ENCODE data around the gene TSPEAR.
"Not testable (repeated sequence)": the region's sequence is repeated elsewhere in the genome, so short reads cannot be mapped to it uniquely, and the experiment has no call there.

TSPEAR gene

DNA sequence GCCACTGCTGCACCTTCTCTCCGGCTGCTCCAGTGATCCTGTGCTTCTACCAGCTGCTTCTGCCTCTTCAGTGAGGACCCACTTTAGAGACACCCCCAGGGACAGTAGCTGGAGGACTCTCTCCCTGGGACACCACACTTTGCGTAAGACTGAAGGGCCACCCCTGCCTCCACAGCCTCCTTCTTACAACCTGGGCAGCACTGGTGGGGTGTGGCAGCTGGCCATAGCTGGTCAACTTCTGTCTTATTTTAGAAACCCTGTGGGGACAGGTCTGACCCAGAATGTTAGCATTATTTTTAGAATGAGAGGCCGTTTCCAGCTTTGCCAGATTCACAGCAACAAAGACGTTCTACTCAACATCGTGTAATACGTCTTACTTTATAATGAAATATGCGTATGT, 85.6 kb downstream of the TSPEAR start:
- no peak for DNase-seq

DNA sequence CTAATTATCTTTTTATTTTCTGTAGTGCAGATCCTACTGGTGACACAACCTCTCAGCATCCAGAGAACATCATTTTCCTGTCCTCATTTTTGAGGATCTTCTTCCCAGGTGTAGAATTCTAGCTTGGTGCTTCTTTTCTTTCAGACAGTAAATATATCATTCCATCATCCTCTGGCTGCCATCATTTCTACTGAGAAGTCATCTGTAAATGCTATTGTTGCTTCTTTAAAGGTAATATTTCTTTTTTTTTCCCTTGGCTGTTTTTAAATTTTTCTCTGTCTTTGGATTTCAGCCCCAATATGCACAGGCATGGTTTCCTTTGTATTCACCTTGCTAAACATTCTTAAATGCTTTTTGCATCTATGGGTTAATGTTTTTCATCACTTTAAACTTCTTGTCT, 87.8 kb downstream of the TSPEAR start:
- DNase-seq, result no peak

DNA sequence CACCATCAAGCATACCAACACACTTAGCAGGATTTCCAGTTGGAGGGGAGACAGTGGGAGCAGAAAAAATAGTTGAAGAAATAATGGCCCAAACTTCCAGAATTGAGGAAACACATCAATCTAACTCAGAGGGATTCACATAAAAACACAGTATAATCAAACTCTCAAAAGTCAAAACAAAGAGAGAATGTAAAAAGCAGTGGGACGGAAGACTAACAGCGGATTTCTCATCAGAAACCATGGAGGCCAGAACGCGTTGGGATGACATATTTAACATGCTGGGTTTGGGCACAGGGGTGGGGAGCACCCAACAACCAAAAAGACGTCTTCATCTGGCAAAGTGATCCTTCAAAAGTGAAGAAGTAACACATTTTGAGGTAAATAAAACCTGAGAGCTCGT, 91.5 kb downstream of the TSPEAR start:
- no peak for DNase-seq

DNA sequence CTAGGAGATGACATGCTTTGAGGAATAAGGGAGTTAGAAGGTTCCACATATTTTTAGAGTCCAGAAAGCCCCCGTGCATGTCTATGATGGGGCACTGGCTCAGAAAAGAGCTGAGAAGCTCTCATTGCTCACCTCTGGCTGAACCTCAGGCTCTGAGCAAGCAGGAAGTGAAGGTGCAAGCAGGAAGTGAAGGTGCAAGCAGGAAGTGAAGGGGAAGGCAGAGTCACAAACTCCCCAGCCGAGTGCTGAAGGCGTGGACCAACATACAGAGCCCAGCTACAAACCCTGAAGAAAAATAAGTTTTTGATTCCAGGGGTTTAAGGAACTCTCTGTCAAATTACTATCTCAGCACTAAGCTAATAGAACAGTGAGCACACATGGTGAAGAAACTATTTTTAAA, 92.5 kb downstream of the TSPEAR start:
- DNase-seq, result no peak

DNA sequence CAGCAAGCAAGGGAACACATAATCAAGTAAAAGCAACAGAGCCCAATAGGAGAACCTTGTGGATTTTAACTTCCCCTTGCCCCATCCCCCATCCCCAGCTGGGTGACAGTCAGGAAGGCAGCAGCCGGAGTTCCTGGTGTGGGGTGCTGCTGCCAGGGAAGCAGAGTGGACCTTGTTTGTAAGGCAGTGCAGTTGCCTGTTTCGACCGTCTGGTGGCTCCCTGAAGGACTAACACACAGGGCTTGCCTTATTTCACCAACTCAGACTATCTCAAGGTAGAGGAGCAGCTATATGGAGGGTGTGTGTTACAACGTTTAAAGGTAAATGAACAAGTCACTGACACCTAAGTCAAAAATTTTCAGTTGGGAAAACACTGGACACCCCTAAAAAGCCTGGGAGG, 92.9 kb downstream of the TSPEAR start:
- DNase-seq, result no peak

DNA sequence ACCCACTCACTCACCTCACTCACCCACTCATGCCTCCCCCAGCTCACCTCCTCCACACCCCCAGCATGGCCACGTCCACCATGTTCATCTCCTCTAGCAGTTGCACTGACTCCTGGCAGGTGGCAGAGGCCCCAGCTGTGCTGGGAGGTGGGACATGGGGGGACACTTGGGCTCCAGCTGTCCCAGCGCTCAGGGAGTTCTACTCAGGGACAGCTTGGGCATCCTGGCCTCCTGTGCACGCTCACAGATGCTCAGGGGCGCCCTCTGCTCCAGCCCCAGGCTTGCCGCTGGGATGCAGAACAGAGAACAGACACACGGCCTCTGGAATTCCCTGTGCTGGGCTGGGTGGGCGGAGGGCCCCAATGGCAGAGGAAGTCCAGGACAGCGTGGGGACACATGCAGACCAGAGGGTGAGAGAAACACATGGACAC, 94.3 kb downstream of the TSPEAR start:
- no peak for DNase-seq

DNA sequence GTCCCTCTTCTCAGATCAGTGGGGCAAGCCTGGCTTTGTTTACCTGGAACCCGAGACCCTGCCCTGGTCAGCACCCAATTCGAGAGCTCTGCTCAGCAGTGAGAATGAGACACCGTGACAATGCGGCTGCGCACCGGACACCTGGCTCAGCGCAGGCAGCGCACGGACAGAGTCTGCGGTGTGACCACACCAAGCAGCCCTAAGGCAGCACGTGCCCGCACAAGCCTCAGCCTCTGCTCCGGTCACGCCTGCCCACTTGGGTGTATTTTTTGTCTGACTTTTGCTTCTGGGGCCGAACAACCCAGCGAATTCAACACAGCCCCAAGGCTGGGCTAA, 94.8 kb downstream of the TSPEAR start:
- DNase-seq, result no peak

DNA sequence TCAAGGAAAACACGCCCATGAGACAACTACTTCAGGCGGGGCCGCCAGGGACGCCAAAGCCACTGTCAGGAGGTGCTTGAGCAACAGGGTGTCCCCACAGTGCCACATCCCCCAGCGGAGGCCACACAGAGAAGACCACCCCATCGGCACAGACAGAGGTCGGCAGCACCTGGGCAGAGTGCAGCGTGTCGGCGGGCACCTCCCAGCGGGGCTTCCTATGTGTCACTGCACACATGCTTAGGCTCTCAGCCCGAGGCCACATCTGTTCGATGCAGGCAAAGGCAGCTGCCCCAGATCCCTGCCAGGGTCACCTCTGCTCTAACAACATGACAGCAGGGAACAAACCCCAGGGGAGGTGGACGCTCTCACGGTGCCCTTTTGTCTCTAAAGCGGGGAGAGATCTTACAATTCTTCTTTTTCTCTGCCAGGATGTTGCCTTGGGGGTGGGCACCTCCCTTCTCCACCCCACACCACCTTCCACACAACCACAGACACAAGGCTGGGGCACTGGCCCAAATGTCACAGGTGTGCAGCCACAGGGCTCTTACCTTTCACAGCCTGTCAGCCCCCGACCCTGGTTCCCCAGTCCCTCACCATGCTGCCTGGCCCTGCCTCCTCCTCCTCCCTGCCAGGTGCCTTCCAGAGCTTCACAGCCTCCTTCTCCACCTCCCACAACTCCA, 95.3 kb downstream of the TSPEAR start:
- no peak for DNase-seq

DNA sequence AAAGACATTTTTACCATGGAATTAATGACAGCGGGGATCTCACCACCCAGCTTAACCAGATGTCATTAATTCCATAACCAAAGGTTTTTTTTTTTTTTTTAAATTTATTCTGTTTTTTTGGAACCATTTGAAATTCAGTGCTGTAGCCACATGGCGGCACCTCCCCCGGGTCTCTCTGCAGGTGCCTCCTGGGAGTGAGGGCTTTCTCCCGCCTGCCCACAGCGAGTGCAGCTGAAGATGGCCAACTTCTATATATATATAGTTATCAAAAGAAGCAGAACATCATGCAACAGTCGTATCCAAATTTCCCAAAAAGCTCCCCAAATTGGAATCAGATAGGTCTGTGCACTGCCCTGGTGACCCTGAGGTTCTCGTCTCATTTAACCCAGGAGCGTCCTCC, 95.9 kb downstream of the TSPEAR start:
- DNase-seq, result no peak

DNA sequence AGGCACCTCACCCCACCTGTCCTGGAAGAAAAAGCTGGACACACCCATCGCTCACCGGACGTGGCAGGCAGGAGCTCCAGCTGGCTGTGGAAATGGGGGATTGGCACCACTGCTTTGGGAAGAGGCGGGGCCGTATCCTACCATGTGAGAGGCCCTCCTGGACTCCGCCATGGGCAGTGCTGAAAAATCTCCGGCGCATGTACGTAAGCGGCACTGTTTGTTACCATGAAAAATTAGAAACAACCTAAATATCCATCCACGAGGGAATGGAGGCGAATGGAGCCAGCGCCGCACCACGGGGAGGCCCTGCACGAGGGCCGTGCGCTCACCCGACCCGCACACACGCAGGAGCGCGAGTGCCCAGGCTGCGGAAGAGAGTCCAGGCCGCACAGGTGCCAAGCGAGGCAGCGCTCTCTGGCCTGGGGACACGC, 96.4 kb downstream of the TSPEAR start:
- DNase-seq, result no peak

GRCh38 chr21:44614161-44614631, 97.2 kb downstream of the TSPEAR start:
- no peak for DNase-seq

- no peak for DNase-seq
These were observed 97.8 kb downstream of the TSPEAR start for GRCh38 chr21:44613386-44614155.

DNA sequence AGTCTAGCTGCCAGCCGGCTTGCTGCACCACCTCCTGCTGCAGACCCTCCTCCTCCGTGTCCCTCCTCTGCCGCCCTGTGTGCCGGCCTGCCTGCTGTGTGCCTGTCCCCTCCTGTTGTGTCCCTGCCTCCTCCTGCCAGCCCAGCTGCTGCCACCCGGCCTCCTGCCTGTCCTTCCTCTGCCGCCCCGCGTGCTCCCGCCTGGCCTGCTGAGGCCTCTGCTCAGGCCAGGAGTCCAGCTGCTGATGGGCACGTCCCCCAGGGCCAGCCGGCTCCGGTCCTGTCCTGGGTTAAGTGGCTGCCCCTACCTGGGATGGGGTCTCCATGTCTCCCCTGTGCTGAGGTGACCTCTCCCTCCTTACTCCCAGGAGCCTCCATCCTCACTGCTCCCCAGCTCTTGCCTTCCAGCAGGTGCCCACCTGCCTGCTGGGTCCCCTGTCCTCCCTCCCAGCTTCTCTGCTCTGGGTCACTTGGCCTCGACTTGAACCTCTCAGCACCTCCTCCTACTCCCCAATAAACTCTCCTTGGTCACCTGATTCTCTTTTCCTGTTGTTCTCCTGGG, 98.6 kb downstream of the TSPEAR start:
- DNase-seq, result no peak

DNA sequence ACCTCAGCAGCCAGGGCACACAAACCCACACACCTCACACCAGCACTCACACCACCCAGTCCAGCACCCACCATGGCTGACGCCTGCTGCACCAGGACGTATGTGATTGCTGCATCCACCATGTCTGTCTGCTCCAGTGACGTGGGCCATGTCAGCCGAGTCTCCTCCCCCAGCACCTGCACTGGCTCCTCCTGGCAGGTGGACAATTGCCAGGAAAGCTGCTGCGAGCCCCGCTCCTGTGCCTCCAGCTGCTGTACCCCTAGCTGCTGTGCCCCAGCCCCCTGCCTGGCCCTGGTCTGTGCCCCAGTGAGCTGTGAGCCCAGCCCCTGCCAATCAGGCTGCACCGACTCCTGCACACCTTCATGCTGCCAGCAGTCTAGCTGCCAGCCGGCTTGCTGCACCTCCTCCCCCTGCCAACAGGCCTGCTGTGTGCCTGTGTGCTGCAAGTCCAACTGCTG, 99.3 kb downstream of the TSPEAR start, which contains the start of gene KRTAP10-8:
Gene KRTAP10-8 (plus strand): TSS at position 51 of the 458 bp plus-strand sequence. CDS start 22 bp downstream, at position 73.
- no peak for DNase-seq

DNA sequence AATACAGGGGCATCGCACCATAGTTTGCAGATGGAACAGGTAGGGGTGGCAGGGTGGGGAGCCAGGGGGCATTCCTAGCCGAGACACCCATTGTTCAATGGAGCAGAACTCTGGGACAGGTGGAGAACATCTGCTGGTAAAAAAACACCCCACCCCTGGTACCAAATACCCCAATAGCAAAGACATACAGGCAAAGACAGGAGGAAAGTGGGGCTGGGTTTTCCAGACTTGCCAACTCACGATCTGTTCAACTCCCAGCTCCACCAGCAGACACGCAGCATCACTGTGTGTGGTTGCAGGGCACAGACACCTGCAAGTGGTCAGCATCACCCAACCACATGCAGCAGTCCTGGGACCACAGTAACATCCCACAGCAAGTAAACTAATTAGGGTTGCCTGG, 99.8 kb downstream of the TSPEAR start:
- DNase-seq, result no peak

- DNase-seq, result not testable (repeated sequence)
These were observed 101.1 kb downstream of the TSPEAR start for GRCh38 chr21:44610157-44610843.

DNA sequence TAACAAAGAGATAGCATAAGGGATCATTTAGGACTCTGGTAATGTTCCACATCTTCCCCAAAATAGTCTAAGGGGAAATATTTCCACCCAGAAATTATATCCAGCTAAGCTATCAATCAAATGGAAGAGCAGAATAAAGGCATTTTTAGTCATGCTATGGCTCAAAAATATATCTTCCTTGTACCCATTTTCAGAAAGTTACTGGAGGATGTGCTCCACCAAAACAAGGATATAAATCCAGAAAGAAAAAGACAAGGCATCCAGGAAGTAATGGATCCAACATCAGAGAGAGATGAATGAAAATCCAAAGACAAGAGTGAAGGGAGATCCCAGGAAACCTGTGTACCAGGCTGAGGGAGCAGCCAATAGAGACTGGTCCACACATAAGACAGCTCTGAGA, 102.2 kb downstream of the TSPEAR start:
- DNase-seq, result no peak

DNA sequence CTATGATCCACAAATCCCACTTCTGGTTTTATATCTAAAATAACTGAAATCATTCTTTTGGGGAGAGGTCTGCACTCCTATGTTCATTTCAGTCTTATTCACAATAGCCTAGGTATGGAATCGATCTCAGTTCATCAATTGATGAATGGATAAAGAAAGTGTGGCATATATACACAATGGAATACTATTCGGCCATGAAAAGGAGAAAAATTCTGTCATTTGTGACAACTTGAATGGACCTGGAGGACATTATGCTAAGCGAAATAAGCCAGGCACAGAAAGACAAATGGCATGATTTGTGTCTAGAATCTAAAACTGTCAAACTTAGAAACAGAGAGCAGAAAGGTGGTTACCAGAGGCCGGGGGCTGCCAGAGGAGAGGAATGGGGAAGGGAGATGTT, 104.9 kb downstream of the TSPEAR start:
- no peak for DNase-seq

GRCh38 chr21:44603911-44604310, 107.5 kb downstream of the TSPEAR start:
- DNase-seq, result no peak

- no peak for DNase-seq
These were observed 108.1 kb downstream of the TSPEAR start for GRCh38 chr21:44603109-44603875.

DNA sequence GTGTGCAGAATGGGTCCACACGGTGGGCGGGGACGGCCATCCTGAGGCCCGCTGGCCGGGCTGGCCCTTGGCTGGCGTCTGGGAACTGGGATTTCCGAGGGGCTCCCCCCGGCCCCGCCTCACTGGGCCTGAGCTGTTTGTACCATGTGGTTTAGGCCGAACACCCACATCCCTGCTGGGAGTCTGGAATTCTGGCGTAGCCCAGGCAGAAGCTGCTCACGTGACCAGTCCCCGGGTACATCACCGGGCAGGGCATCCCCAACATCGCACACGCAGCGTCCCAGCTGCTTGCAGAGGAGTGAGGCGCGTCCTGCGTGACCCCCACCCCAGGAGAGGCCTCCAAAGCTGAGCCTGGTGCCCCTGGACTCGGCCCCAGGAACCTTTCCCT, 108.9 kb downstream of the TSPEAR start:
- DNase-seq, result no peak

Measured in T1000 (cell line).